GM21786 (cell line): ENCODE data around the gene PANK4.

ENCODE experiments used
- ATAC-seq: cut with Tn5 transposase; IDR thresholded peaks from one replicate; pipeline ENCODE4 v1.9.1; 2021; ENCODE audit not compliant: unreplicated experiment

Gene PANK4

GRCh38 chr1:2530513-2531361 is 4.3 kb upstream of the PANK4 start:
- no peak for ATAC-seq

- no peak for ATAC-seq
Observed at GRCh38 chr1:2529784-2530512, 3.6 kb upstream of the PANK4 start, which contains the start of gene HES5. TSS of gene HES5 (minus strand) at chr1:2530263. CDS start at chr1:2530164, 99 bp downstream.

- ATAC-seq, result no peak
Observed at GRCh38 chr1:2528966-2529783, 2.8 kb upstream of the PANK4 start.

GRCh38 chr1:2528611-2528965 is 2.2 kb upstream of the PANK4 start:
- ATAC-seq, result no peak

- ATAC-seq, result no peak
Observed at GRCh38 chr1:2528016-2528415, 1.6 kb upstream of the PANK4 start.

- ATAC-seq, result no peak
Observed at GRCh38 chr1:2527556-2527860, 1.1 kb upstream of the PANK4 start.

- peak; percentile 25 for ATAC-seq
Observed at GRCh38 chr1:2526824-2527555, 594 bp upstream of the PANK4 start.

GRCh38 chr1:2525572-2525919 is 850 bp downstream of the PANK4 start:
- ATAC-seq, result no peak

- no peak for ATAC-seq
Observed at GRCh38 chr1:2523891-2524609, 2.3 kb downstream of the PANK4 start.

GRCh38 chr1:2523191-2523890 is 3.1 kb downstream of the PANK4 start:
- ATAC-seq, result no peak

- ATAC-seq, result no peak
Observed at GRCh38 chr1:2522230-2522629, 4.2 kb downstream of the PANK4 start.

GRCh38 chr1:2520806-2521205 is 5.6 kb downstream of the PANK4 start:
- no peak for ATAC-seq

GRCh38 chr1:2520206-2520605 is 6.2 kb downstream of the PANK4 start:
- ATAC-seq, result no peak

GRCh38 chr1:2519729-2520128 is 6.7 kb downstream of the PANK4 start:
- no peak for ATAC-seq

GRCh38 chr1:2519029-2519685 is 7.2 kb downstream of the PANK4 start:
- ATAC-seq, result no peak

GRCh38 chr1:2518528-2518927 is 7.9 kb downstream of the PANK4 start:
- no peak for ATAC-seq

GRCh38 chr1:2517966-2518365 is 8.4 kb downstream of the PANK4 start:
- no peak for ATAC-seq

- ATAC-seq, result no peak
Observed at GRCh38 chr1:2516946-2517345, 9.4 kb downstream of the PANK4 start.

GRCh38 chr1:2516124-2516523 is 10.3 kb downstream of the PANK4 start:
- no peak for ATAC-seq

- no peak for ATAC-seq
Observed at GRCh38 chr1:2515763-2516080, 10.7 kb downstream of the PANK4 start.
